Upper lobe of left lung (tissue), 4 donors: ENCODE results near the gene ARHGEF26.

Source experiments
- CTCF ChIP-seq, 6 experiments: fragments of 450-650 bp in 4 of 6; fragments of 200-600 bp in 2 of 6; sonication (generic) in 2 of 6; IDR thresholded peaks; one replicate each; pipeline ENCODE4 v1.5.1; 2016 to 2019; ENCODE audit warnings: antibody characterized with exemption in 6 of 6
- POLR2A ChIP-seq, 4 donors: fragments of 450-650 bp; IDR thresholded peaks; one replicate each; pipeline ENCODE4 v1.5.1; 2016 to 2017; ENCODE audit warnings: antibody characterized with exemption in 4 of 4, mild to moderate bottlenecking in 2 of 4

GRCh38 chr3:154177406-154177805 lies 56.2 kb downstream of the ARHGEF26 start:
- TF ChIP-seq CTCF (IDR thresholded peaks at IDR 0.05): no peak
- no peak for TF ChIP-seq POLR2A (IDR thresholded peaks at IDR 0.05)
